ENCODE measurements around the gene ZNF783.

Gene ZNF783

GRCh38 chr7:149282331-149282655, 20.3 kb downstream of the ZNF783 start:
- Histone ChIP-seq H3K27ac (ENCODE audit: low read depth, low read length) (no peak overlapping the region), H3K4me2 (ENCODE audit: low read length) (no peak overlapping the region), H3K9me3 (ENCODE audit: control insufficient read depth, insufficient read depth, low read length) (no peaks in the 10 kb centered on the region), H3K36me3 (ENCODE audit: control insufficient read depth, low read length) (peaks cover 13% of the 10 kb centered on the region), H3F3A (ENCODE audit: control insufficient read depth, insufficient read depth) (peaks cover 5% of the 10 kb centered on the region), H4K20me1 (ENCODE audit: control insufficient read depth, insufficient read depth, low read depth, low read length) (no peaks in the 10 kb centered on the region), H3K27me3 (ENCODE audit: control insufficient read depth, low read length) (0 out of 2 replicates have a peak, but pooled peaks cover 2% of the 10 kb centered on the region), H3K9me2 (replicated peaks; ENCODE audit: control insufficient read depth, low read length) (no peaks in the 10 kb centered on the region), H3K79me2 (ENCODE audit: control insufficient read depth, low read length) (no peaks in the 10 kb centered on the region), H3K4me1 (ENCODE audit: control insufficient read depth, low read length) (peaks cover 22% of the 10 kb centered on the region), H3K4me3 (ENCODE audit: low read length) (no peak overlapping the region)
- no peak for TF ChIP-seq EZH2phosphoT487 (IDR thresholded peaks at IDR 0.05; ENCODE audit: borderline replicate concordance, low read length)
- TF ChIP-seq CTCF (IDR thresholded peaks at IDR 0.05; ENCODE audit: low read depth, low read length, poor library complexity, severe bottlenecking): no peak

GRCh38 chr7:149283321-149283720, 21.3 kb downstream of the ZNF783 start:
- Histone ChIP-seq H3K27me3 (ENCODE audit: control insufficient read depth, low read length) (0 out of 2 replicates have a peak, but pooled peaks cover 2% of the 10 kb centered on the region), H4K20me1 (ENCODE audit: control insufficient read depth, insufficient read depth, low read depth, low read length) (no peaks in the 10 kb centered on the region), H3K4me3 (ENCODE audit: low read length) (no peak overlapping the region), H3K27ac (ENCODE audit: low read depth, low read length) (no peak overlapping the region), H3K4me1 (ENCODE audit: control insufficient read depth, low read length) (peaks cover 22% of the 10 kb centered on the region), H3K4me2 (ENCODE audit: low read length) (no peak overlapping the region), H3K79me2 (ENCODE audit: control insufficient read depth, low read length) (no peaks in the 10 kb centered on the region), H3K9me2 (replicated peaks; ENCODE audit: control insufficient read depth, low read length) (no peaks in the 10 kb centered on the region), H3K9me3 (ENCODE audit: control insufficient read depth, insufficient read depth, low read length) (no peaks in the 10 kb centered on the region), H3F3A (ENCODE audit: control insufficient read depth, insufficient read depth) (peaks cover 5% of the 10 kb centered on the region), H3K36me3 (ENCODE audit: control insufficient read depth, low read length) (peaks cover 7% of the 10 kb centered on the region)
- no peak for TF ChIP-seq CTCF (IDR thresholded peaks at IDR 0.05; ENCODE audit: low read depth, low read length, poor library complexity, severe bottlenecking)

- TF ChIP-seq EZH2phosphoT487 (IDR thresholded peaks at IDR 0.05; ENCODE audit: borderline replicate concordance, low read length): no peak
- TF ChIP-seq CTCF (IDR thresholded peaks at IDR 0.05; ENCODE audit: low read depth, low read length, poor library complexity, severe bottlenecking): no peak
- peaks cover 22% of the 10 kb centered on the region for H3K4me1 ChIP-seq (ENCODE audit: control insufficient read depth, low read length)
- no peaks in the 10 kb centered on the region for H3K79me2 ChIP-seq (ENCODE audit: control insufficient read depth, low read length)
- no peaks in the 10 kb centered on the region for H3K9me3 ChIP-seq (ENCODE audit: control insufficient read depth, insufficient read depth, low read length)
- H3K9me2 ChIP-seq (replicated peaks; ENCODE audit: control insufficient read depth, low read length): no peaks in the 10 kb centered on the region
- H3K4me2 ChIP-seq (ENCODE audit: low read length): peak overlapping the region; percentile 75
- H3K27ac ChIP-seq (ENCODE audit: low read depth, low read length): peak overlapping the region; percentile 39
- no peaks in the 10 kb centered on the region for H4K20me1 ChIP-seq (ENCODE audit: control insufficient read depth, insufficient read depth, low read depth, low read length)
- H3K4me3 ChIP-seq (ENCODE audit: low read length): peak overlapping the region; percentile 70
- 0 out of 2 replicates have a peak, but pooled peaks cover 2% of the 10 kb centered on the region for H3K27me3 ChIP-seq (ENCODE audit: control insufficient read depth, low read length)
- no peaks in the 10 kb centered on the region; the same call in 1 of the 2 replicates for H3K36me3 ChIP-seq (ENCODE audit: control insufficient read depth, low read length)
- peaks cover 5% of the 10 kb centered on the region for H3F3A ChIP-seq (ENCODE audit: control insufficient read depth, insufficient read depth)
Observed at GRCh38 chr7:149284343-149284742, 22.3 kb downstream of the ZNF783 start.
